Measurements from ENCODE around the gene PIK3CB. TPM values are rescaled to one million over a fixed set of nuclear protein-coding genes. Genes with fewer than 3 reads are reported as not detected.

PIK3CB gene
- total and polyA plus RNA-seq, 11 donors: 6.9 to 38.1 (median 29.4) TPM

DNA sequence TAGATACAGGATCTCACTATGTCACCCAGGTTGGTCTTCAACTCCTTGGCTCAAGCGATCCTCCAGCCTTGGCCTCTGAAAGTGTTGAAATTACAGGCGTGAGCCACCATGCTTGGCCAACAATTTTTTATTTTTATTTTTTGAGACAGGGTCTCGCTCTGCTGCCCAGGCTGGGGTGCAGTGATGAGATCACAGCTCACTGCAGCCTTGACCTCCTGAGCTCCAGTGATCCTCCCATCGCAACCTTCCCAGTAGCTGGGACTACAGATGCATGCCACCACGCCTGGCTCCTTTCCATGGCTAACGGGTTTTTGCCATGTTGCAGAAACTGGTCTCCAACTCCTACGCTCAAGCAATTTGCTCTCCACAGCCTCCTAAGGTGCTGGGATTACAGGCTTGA lies 20.2 kb upstream of the PIK3CB start:
- Histone ChIP-seq H3K27ac (peak overlapping the region in 2 of 12 donors; percentile 2 to 14), H3K4me3 (no peak overlapping the region), H3K4me1 (peaks cover 0 to 7% (median 0%) of the 10 kb centered on the region in 12 donors), H3K27me3 (no peaks in the 10 kb centered on the region), H3K36me3 (no peaks in the 10 kb centered on the region), H3K9me3 (no peaks in the 10 kb centered on the region)
- WGBS, 4 donors: 94 to 97% (median 96%) methylated on average over 7 of the region's 7 CpGs
- ATAC-seq (no peak), DNase-seq (no peak)
- intact Hi-C loops (cut with DNase I): loop anchor here in 1 of 10 donors (5.0 kb wide), 1 partner anchor 57 kb away; no protein-coding TSS in a partner anchor
- TF ChIP-seq, protein P1, sequence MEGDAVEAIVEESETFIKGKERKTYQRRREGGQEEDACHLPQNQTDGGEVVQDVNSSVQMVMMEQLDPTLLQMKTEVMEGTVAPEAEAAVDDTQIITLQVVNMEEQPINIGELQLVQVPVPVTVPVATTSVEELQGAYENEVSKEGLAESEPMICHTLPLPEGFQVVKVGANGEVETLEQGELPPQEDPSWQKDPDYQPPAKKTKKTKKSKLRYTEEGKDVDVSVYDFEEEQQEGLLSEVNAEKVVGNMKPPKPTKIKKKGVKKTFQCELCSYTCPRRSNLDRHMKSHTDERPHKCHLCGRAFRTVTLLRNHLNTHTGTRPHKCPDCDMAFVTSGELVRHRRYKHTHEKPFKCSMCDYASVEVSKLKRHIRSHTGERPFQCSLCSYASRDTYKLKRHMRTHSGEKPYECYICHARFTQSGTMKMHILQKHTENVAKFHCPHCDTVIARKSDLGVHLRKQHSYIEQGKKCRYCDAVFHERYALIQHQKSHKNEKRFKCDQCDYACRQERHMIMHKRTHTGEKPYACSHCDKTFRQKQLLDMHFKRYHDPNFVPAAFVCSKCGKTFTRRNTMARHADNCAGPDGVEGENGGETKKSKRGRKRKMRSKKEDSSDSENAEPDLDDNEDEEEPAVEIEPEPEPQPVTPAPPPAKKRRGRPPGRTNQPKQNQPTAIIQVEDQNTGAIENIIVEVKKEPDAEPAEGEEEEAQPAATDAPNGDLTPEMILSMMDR (IDR thresholded peaks at IDR 0.05): no peak
- TF ChIP-seq POLR2A (IDR thresholded peaks at IDR 0.05): no peak

DNA sequence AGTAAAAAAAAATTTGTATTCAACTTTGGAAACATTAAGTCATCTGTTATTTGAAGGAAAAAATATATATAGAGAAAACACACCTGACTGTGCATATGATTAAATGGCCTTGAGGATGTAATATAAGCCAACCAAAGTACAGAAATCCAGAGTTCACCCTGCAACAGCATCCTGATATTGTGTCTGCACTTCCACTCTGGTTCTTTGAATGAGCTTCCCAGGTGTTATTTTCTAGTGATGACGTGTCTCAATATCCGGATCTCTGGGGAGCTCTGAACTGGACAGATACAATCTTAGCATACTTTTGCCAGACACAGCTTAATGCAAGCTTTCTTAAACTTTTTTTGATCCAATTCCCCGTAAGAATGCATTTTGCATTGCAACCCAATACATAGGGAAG lies 19.5 kb upstream of the PIK3CB start:
- H3K4me3 ChIP-seq: no peak overlapping the region
- ATAC-seq (peak; percentile 18 to 95 (median 40)), DNase-seq (peak in 1 of 5 donors; percentile 22)
- H3K27me3 ChIP-seq: no peaks in the 10 kb centered on the region
- intact Hi-C loops (cut with DNase I): loop anchor here in 1 of 10 donors (5.0 kb wide), 1 partner anchor 58 kb away; no protein-coding TSS in a partner anchor
- H3K36me3 ChIP-seq: no peaks in the 10 kb centered on the region
- H3K9me3 ChIP-seq: no peaks in the 10 kb centered on the region
- peaks cover 0 to 7% (median 0%) of the 10 kb centered on the region in 12 donors for H3K4me1 ChIP-seq
- WGBS, 4 donors: 43 to 62% (median 56%) methylated on average over 3 of the region's 3 CpGs
- peak overlapping the region in 5 of 12 donors; percentile 14 to 64 (median 45) for H3K27ac ChIP-seq
- TF ChIP-seq, protein P1 (IDR thresholded peaks at IDR 0.05): no peak
- TF ChIP-seq POLR2A (IDR thresholded peaks at IDR 0.05): no peak

DNA sequence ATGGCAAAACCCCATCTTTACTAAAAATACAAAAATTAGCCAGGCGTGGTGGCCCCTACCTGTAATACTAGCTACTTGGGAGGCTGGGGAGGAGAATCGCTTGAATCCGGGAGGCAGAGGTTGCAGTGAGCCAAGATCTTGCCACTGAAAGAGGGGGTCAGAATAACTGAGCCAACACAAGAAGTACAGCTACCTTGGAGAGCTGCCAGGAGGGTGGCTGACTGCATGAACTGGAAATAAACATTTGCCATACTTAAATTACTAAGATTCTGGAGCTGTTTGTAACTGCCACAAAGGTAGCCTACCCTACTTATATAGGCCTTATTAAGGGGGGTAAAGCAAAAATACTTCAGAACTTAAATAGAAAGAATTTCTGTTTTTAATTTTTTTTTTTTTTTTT lies 15.4 kb upstream of the PIK3CB start:
- H3K36me3 ChIP-seq: no peaks in the 10 kb centered on the region
- H3K27me3 ChIP-seq: no peaks in the 10 kb centered on the region
- intact Hi-C loops (cut with DNase I): loop anchor here in 1 of 10 donors (5.0 kb wide), 1 partner anchor 62 kb away; no protein-coding TSS in a partner anchor
- H3K4me1 ChIP-seq: peaks cover 0 to 19% (median 0%) of the 10 kb centered on the region in 12 donors
- no peak for ATAC-seq
- peak in 4 of 5 donors; percentile 35 to 66 (median 42) for DNase-seq
- TF ChIP-seq, protein P1 (IDR thresholded peaks at IDR 0.05): no peak
- TF ChIP-seq POLR2A (IDR thresholded peaks at IDR 0.05): no peak
- WGBS, 4 donors: 48 to 58% (median 57%) methylated on average over 3 of the region's 3 CpGs
- no peaks in the 10 kb centered on the region for H3K9me3 ChIP-seq
- no peak overlapping the region for H3K4me3 ChIP-seq
- no peak overlapping the region for H3K27ac ChIP-seq

DNA sequence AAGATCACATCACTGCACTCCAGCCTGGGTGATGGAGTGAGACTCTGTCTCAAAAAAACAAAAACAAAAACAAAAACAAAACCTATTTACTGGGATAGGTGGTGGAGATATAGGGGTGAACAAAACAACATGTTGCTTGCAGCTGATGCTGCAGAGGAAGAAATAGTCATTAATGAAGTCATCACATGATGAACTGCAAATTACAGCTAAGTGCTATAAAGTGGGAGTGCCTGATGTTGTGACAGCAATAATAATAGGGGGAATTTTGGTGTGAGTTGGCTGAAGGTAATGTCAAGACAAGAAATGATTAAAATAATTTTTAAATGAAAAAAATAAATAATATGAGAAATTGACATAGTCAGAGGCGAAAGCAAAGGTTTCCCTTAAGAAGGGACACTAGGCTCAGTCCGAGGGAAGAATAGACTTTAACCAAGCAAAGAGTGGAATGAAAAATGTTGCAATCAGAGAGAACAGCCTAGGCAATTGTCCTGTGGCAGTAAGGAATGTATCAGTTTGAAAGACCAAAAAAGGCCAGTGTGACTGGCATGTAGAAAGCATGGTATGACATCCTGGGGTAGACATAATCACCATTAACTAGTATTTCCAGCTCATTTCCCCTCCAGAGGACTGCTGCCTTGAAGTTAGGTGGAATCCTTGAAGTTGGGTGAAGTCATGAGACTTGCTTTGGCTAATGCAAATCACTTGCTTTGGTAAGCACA lies 14.7 kb upstream of the PIK3CB start:
- Histone ChIP-seq H3K36me3 (no peaks in the 10 kb centered on the region), H3K4me1 (peaks cover 0 to 27% (median 5%) of the 10 kb centered on the region in 12 donors), H3K27me3 (no peaks in the 10 kb centered on the region), H3K27ac (no peak overlapping the region), H3K4me3 (no peak overlapping the region), H3K9me3 (no peaks in the 10 kb centered on the region)
- TF ChIP-seq POLR2A (IDR thresholded peaks at IDR 0.05): no peak
- TF ChIP-seq, protein P1 (IDR thresholded peaks at IDR 0.05): no peak
- no peak for ATAC-seq
- no peak for DNase-seq
- WGBS, 4 donors: 87 to 95% (median 93%) methylated on average over 2 of the region's 2 CpGs
- intact Hi-C loops (cut with DNase I): loop anchor here in 1 of 10 donors (5.0 kb wide), 1 partner anchor 48 kb away; no protein-coding TSS in a partner anchor

Measured in heart left ventricle (tissue), 16 donors.